Chondrocyte (in vitro differentiated cells): ENCODE results near the gene GAMT. TPM values are rescaled to one million over a fixed set of nuclear protein-coding genes. Genes with fewer than 3 reads are reported as not detected.
A peak's percentile ranks its signal among the peaks of the same experiment; 100 is the strongest.

ENCODE experiments used
- DNase-seq: peaks from one replicate; pipeline ENCODE4 v3.0.0; 2021; ENCODE audit warnings: mixed read lengths, low spot score
- H3K27ac Mint-ChIP-seq: one replicate; pipeline ENCODE4 v1.8.0; 2021; ENCODE audit warnings: mild to moderate bottlenecking, moderate library complexity, mixed read lengths; ENCODE audit not compliant: unreplicated experiment
- H3K27me3 Mint-ChIP-seq: 2 replicates; pipeline ENCODE4 v1.8.0; 2021; ENCODE audit warnings: low read depth, mixed read lengths
- H3K36me3 Mint-ChIP-seq: 2 replicates; pipeline ENCODE4 v1.8.0; 2021; ENCODE audit warnings: low read depth, mixed read lengths
- H3K4me1 Mint-ChIP-seq: 2 replicates; pipeline ENCODE4 v1.8.0; 2021; ENCODE audit warnings: low read depth, mild to moderate bottlenecking, mixed read lengths
- H3K4me3 Mint-ChIP-seq: one replicate; pipeline ENCODE4 v1.8.0; 2021; ENCODE audit warnings: mild to moderate bottlenecking, moderate library complexity, mixed read lengths; ENCODE audit not compliant: unreplicated experiment
- H3K9me3 Mint-ChIP-seq: 2 replicates; pipeline ENCODE4 v1.8.0; 2021; ENCODE audit warnings: low read depth, mixed read lengths
- total RNA-seq: library from RNA; stranded (reverse); gene quantifications from 3 replicates; pipeline ENCODE4 v1.2.1, GENCODE V29; 2021
- TF ChIP-seq, protein P1 (sequence below): fragments of 200-600 bp; sonication (generic); IDR thresholded peaks from 2 replicates; pipeline ENCODE4 v1.5.0; 2021; ENCODE audit warnings: antibody characterized with exemption, mild to moderate bottlenecking, moderate library complexity

The GAMT gene
- total RNA-seq, 1 donor from 2014 or later, result 32.5 TPM

DNA sequence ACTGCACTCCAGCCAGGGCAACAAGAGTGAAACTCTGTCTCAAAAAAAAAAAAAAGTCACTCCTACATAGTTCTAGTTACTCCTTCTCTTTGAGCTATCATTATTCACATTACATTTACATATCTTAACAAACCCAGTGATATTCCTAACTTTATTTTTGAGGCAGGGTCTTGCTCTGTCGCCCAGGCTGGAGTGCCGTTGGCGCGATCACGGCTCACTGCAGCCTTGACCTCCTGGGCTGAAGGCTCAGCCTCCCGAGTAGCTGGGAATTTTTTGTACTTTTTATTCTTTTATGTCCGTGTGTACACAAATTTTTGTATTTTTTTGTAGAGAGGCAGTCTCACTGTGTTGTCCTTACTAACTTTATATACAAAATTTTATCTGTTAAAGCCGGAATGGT, 36.3 kb upstream of the GAMT start:
- DNase-seq, result no peak
- TF ChIP-seq, protein P1, sequence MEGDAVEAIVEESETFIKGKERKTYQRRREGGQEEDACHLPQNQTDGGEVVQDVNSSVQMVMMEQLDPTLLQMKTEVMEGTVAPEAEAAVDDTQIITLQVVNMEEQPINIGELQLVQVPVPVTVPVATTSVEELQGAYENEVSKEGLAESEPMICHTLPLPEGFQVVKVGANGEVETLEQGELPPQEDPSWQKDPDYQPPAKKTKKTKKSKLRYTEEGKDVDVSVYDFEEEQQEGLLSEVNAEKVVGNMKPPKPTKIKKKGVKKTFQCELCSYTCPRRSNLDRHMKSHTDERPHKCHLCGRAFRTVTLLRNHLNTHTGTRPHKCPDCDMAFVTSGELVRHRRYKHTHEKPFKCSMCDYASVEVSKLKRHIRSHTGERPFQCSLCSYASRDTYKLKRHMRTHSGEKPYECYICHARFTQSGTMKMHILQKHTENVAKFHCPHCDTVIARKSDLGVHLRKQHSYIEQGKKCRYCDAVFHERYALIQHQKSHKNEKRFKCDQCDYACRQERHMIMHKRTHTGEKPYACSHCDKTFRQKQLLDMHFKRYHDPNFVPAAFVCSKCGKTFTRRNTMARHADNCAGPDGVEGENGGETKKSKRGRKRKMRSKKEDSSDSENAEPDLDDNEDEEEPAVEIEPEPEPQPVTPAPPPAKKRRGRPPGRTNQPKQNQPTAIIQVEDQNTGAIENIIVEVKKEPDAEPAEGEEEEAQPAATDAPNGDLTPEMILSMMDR, result no peak
- H3K36me3 Mint-ChIP-seq, result peaks cover 15% of the 10 kb centered on the region
- H3K27ac Mint-ChIP-seq, result peak overlapping the region; percentile 100
- H3K4me3 Mint-ChIP-seq, result no peak overlapping the region
- H3K4me1 Mint-ChIP-seq, result peaks cover 25% of the 10 kb centered on the region
- no peaks in the 10 kb centered on the region for H3K27me3 Mint-ChIP-seq
- no peaks in the 10 kb centered on the region for H3K9me3 Mint-ChIP-seq

DNA sequence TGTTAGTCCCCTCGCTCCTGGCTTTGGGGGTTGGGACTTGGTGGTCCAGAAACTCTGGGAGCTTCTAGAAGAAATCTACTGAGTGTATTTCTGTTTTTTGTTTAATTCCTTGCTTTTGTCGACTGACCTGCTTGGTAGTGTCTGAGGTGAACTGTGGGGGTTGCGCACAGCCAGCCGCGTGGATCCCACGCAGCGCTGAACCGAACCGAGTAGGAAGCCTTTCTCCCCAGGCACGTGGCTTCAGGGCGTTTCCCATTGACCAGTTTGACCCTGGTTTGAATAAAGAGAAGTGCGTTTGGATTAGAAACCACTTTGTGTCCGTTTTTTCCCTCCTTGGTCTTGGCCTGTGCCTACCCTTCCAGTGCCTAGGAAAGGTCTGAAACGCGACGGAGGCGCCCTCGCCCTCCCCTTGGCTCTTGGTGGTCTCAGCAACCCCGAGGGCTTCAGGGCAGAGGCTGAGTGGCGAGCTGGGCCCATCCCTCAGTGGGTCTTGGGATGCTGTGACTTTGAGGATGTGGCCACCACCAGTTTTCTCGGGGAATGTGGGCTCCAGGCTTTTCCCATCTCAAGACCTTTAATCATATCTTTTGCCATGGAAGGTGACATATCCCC, 34.1 kb upstream of the GAMT start:
- no peak overlapping the region for H3K4me3 Mint-ChIP-seq
- peaks cover 19% of the 10 kb centered on the region for H3K4me1 Mint-ChIP-seq
- no peak overlapping the region for H3K27ac Mint-ChIP-seq

DNA sequence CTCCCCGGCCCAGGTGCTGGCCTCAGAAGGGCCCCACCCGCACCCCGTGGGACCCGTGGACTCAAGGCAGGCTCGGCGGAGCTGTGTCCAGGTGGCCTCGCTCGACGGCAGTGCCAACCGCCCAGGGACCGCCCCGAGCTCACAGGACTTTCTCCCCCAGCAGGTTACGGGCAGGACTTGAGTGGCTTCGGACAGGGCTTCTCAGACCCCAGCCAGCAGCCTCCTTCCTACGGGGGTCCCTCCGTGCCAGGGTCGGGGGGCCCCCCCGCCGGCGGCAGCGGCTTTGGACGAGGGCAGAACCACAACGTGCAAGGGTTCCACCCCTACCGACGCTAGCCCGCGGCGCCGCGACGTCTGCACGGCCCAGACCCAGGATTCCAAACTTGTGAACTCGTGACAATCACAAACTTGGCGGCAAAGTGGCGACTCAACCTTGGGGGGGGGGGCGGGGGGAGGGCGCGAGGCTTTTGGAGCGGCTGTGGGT, 33.3 kb upstream of the GAMT start:
- H3K4me1 Mint-ChIP-seq, result peaks cover 12% of the 10 kb centered on the region
- H3K4me3 Mint-ChIP-seq, result no peak overlapping the region
- H3K36me3 Mint-ChIP-seq, result peaks cover 5% of the 10 kb centered on the region
- no peaks in the 10 kb centered on the region for H3K27me3 Mint-ChIP-seq
- H3K9me3 Mint-ChIP-seq, result no peaks in the 10 kb centered on the region
- no peak for DNase-seq
- TF ChIP-seq, protein P1, result no peak
- no peak overlapping the region for H3K27ac Mint-ChIP-seq

More for the DNA sequence above, 34.1 kb upstream of the GAMT start:
- Mint-ChIP-seq H3K9me3 (no peaks in the 10 kb centered on the region), H3K27me3 (no peaks in the 10 kb centered on the region), H3K36me3 (peaks cover 8% of the 10 kb centered on the region)
- TF ChIP-seq, protein P1, result no peak
- DNase-seq, result no peak

DNA sequence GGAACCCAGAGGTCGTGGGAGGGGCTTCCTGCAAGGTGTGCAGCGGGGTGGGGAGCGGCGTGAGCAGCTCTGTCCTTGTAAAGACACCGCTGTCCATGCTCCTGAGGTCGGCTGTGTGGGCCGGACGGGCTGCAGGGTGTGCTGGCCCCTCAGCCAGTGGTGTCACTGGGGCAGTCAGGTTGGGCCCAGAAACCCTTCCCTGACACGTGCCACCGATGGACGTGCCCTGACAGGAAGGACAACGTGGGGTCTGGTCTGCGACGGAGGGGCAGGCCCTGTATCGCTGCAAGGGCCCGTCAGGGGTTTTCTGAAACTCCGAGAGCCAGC, 32.7 kb upstream of the GAMT start:
- H3K9me3 Mint-ChIP-seq, result no peaks in the 10 kb centered on the region
- H3K27me3 Mint-ChIP-seq, result no peaks in the 10 kb centered on the region
- H3K27ac Mint-ChIP-seq, result no peak overlapping the region
- peaks cover 6% of the 10 kb centered on the region for H3K4me1 Mint-ChIP-seq
- no peak for DNase-seq
- TF ChIP-seq, protein P1, result no peak
- peaks cover 5% of the 10 kb centered on the region for H3K36me3 Mint-ChIP-seq
- no peak overlapping the region for H3K4me3 Mint-ChIP-seq

DNA sequence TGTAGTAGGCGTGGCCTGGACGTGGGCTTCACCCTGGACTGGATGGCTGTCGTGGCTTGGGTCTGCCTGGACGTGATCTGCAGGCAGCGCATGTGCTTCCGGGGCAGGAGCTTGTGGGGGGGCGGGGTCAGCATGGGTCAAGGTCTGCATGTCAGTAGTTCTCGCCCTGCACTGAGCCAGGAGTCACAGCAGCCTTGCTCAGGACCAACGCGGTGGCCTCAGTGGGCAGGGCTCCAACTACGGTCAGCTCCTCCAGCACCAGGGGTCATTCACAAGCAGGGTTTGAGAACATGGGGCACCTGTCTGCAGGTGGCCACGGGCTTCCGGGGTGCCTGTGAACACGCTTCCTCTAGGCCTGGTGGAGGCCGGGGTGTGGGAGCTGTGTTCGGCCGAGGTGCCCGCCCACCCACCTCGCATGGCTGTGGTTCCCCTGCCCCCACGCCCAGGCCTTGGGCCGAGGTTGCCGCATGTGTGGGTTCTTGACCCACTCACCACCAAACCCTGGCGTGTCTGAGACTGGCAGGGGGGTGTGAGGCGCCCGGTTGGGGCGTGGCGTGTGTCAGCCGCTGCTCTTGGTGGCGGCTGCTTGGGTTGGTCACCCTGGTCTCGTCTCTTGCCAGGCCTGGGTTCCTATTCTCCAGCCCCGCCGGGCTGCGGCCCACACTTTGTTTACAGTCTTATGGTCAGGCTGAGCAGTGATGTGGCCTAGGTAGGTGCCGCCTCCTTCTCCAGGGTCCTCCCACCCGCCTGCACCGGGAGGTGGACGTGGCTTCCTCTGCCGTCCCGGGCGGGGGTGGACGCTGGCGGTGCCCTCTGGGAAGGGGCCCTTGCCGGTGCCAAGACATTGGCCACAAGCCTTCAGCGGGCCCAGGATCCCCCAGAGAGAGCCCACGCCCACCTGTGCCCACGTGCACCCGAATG, 32.0 kb upstream of the GAMT start:
- H3K9me3 Mint-ChIP-seq, result no peaks in the 10 kb centered on the region
- H3K27ac Mint-ChIP-seq, result no peak overlapping the region
- peaks cover 5% of the 10 kb centered on the region for H3K36me3 Mint-ChIP-seq
- no peaks in the 10 kb centered on the region for H3K27me3 Mint-ChIP-seq
- H3K4me3 Mint-ChIP-seq, result no peak overlapping the region
- TF ChIP-seq, protein P1, result no peak
- H3K4me1 Mint-ChIP-seq, result peaks cover 5% of the 10 kb centered on the region
- no peak for DNase-seq
